WTC11 (cell line): Measurements from ENCODE around the gene SVIL. TPM values are rescaled to one million over a fixed set of nuclear protein-coding genes. Genes with fewer than 3 reads are reported as not detected.

Experiments used
- ATAC-seq: fragments of 200-7000 bp; cut with Tn5 transposase; 2 replicates; pipeline ENCODE4 v1.10.0; 2021; ENCODE audit warnings: mild to moderate bottlenecking, moderate library complexity
- CTCF ChIA-PET: fragments of 300-600 bp; sonication (Branson Sonifier 250); formaldehyde crosslinking; loops from one replicate; lab custom pipeline; 2021; ENCODE audit warnings: antibody characterized with exemption; lab: Charles Lee
- POLR2A ChIA-PET: fragments of 350-600 bp; sonication (Branson Sonifier 250); formaldehyde crosslinking; loops from one replicate; lab custom pipeline; 2021; ENCODE audit warnings: antibody characterized with exemption; lab: Charles Lee
- DNase-seq: peaks from one replicate; pipeline ENCODE4 v3.0.0; 2021; ENCODE audit warnings: low spot score
- H3K27ac Mint-ChIP-seq: 2 replicates; pipeline ENCODE4 v1.8.0; 2021; ENCODE audit warnings: mixed read lengths
- H3K27me3 Mint-ChIP-seq: 2 replicates; pipeline ENCODE4 v1.8.0; 2021; ENCODE audit warnings: low read depth, mild to moderate bottlenecking, moderate library complexity, mixed read lengths
- H3K36me3 Mint-ChIP-seq: 2 replicates; pipeline ENCODE4 v1.8.0; 2021; ENCODE audit warnings: mixed read lengths
- H3K4me1 Mint-ChIP-seq: 2 replicates; pipeline ENCODE4 v1.8.0; 2022; ENCODE audit warnings: mixed read lengths
- H3K4me3 Mint-ChIP-seq: 2 replicates; pipeline ENCODE4 v1.8.0; 2021; ENCODE audit warnings: mild to moderate bottlenecking, moderate library complexity, mixed read lengths
- H3K9me3 Mint-ChIP-seq: 2 replicates; pipeline ENCODE4 v1.8.0; 2021; ENCODE audit warnings: mixed read lengths
- CBFB ChIP-seq: sonication (generic); formaldehyde crosslinking; IDR thresholded peaks from 2 replicates; pipeline ENCODE4 v1.8.1; 2022; ENCODE audit warnings: mild to moderate bottlenecking, low read depth, missing genetic modification reagents
- CREB1 ChIP-seq: sonication (generic); formaldehyde crosslinking; IDR thresholded peaks from 2 replicates; pipeline ENCODE4 v1.8.0; 2023; ENCODE audit warnings: mild to moderate bottlenecking, missing genetic modification reagents
- E2F1 ChIP-seq: sonication (generic); formaldehyde crosslinking; IDR thresholded peaks from 2 replicates; pipeline ENCODE4 v1.8.0; 2022; ENCODE audit warnings: mild to moderate bottlenecking, missing genetic modification reagents
- ELF4 ChIP-seq: sonication (generic); formaldehyde crosslinking; IDR thresholded peaks from 2 replicates; pipeline ENCODE4 v1.8.1; 2022; ENCODE audit warnings: low read depth, mild to moderate bottlenecking, moderate library complexity, missing genetic modification reagents
- ESRRA ChIP-seq: sonication (generic); formaldehyde crosslinking; IDR thresholded peaks from 2 replicates; pipeline ENCODE4 v1.8.1; 2022; ENCODE audit warnings: mild to moderate bottlenecking, missing genetic modification reagents, borderline replicate concordance
- FOXP4 ChIP-seq: sonication (generic); formaldehyde crosslinking; IDR thresholded peaks from 2 replicates; pipeline ENCODE4 v1.8.0; 2022; ENCODE audit warnings: mild to moderate bottlenecking, missing genetic modification reagents
- GTF2I ChIP-seq: fragments of 250-450 bp; sonication (Bioruptor Pico); conservative IDR thresholded peaks from 2 replicates; pipeline ENCODE4 v1.4.0; 2021; ENCODE audit warnings: mild to moderate bottlenecking
- NFE2L1 ChIP-seq: sonication (generic); formaldehyde crosslinking; IDR thresholded peaks from 2 replicates; pipeline ENCODE4 v1.8.1; 2023; ENCODE audit warnings: missing genetic modification reagents
- NFYB ChIP-seq: sonication (generic); formaldehyde crosslinking; conservative IDR thresholded peaks from 2 replicates; pipeline ENCODE4 v1.8.0; 2022; ENCODE audit warnings: low read depth, missing genetic modification reagents
- NR1H2 ChIP-seq: sonication (generic); formaldehyde crosslinking; IDR thresholded peaks from 2 replicates; pipeline ENCODE4 v1.9.0; 2021; ENCODE audit warnings: mild to moderate bottlenecking, moderate library complexity, missing genetic modification reagents
- NR2C2 ChIP-seq: sonication (generic); formaldehyde crosslinking; IDR thresholded peaks from 2 replicates; pipeline ENCODE4 v1.8.0; 2022; ENCODE audit warnings: mild to moderate bottlenecking, missing genetic modification reagents
- PRDM15 ChIP-seq: sonication (generic); formaldehyde crosslinking; IDR thresholded peaks from 2 replicates; pipeline ENCODE4 v1.8.0; 2022; ENCODE audit warnings: missing genetic modification reagents
- RELA ChIP-seq: sonication (generic); formaldehyde crosslinking; IDR thresholded peaks from 2 replicates; pipeline ENCODE4 v1.8.1; 2022; ENCODE audit warnings: missing genetic modification reagents, mild to moderate bottlenecking, borderline replicate concordance
- RORB ChIP-seq: fragments of 250-450 bp; sonication (Bioruptor Pico); IDR thresholded peaks from 2 replicates; pipeline ENCODE4 v1.9.0; 2021; ENCODE audit warnings: mild to moderate bottlenecking
- SMAD3 ChIP-seq: sonication (generic); formaldehyde crosslinking; IDR thresholded peaks from 2 replicates; pipeline ENCODE4 v1.8.0; 2022; ENCODE audit warnings: missing genetic modification reagents, mild to moderate bottlenecking, borderline replicate concordance
- SMAD4 ChIP-seq: sonication (generic); formaldehyde crosslinking; IDR thresholded peaks from 2 replicates; pipeline ENCODE4 v1.8.0; 2022; ENCODE audit warnings: mild to moderate bottlenecking, missing genetic modification reagents
- STAT6 ChIP-seq: sonication (generic); formaldehyde crosslinking; conservative IDR thresholded peaks from 2 replicates; pipeline ENCODE4 v1.8.1; 2023; ENCODE audit warnings: mild to moderate bottlenecking, low read depth, missing genetic modification reagents, moderate library complexity
- ZBTB21 ChIP-seq: sonication (generic); formaldehyde crosslinking; IDR thresholded peaks from 2 replicates; pipeline ENCODE4 v1.8.1; 2023; ENCODE audit warnings: mild to moderate bottlenecking, missing genetic modification reagents, borderline replicate concordance
- ZNF396 ChIP-seq: fragments of 250-450 bp; sonication (Bioruptor Pico); IDR thresholded peaks from 2 replicates; pipeline ENCODE4 v1.8.0; 2021; ENCODE audit warnings: mild to moderate bottlenecking, moderate library complexity, borderline replicate concordance
- ZNF416 ChIP-seq: fragments of 250-450 bp; sonication (Bioruptor Pico); IDR thresholded peaks from 2 replicates; pipeline ENCODE4 v1.9.0; 2021; ENCODE audit warnings: mild to moderate bottlenecking, inconsistent platforms
- ZNF512 ChIP-seq: sonication (generic); formaldehyde crosslinking; IDR thresholded peaks from 2 replicates; pipeline ENCODE4 v1.8.1; 2022; ENCODE audit warnings: missing genetic modification reagents, borderline replicate concordance
- ZSCAN18 ChIP-seq: fragments of 250-450 bp; sonication (Bioruptor Pico); IDR thresholded peaks from 2 replicates; pipeline ENCODE4 v2.1.2; 2022; ENCODE audit warnings: mild to moderate bottlenecking, moderate library complexity
- total RNA-seq: library from RNA; stranded (reverse); gene quantifications from 3 replicates; pipeline ENCODE4 v1.2.3, GENCODE V29; 2021
- TF ChIP-seq, protein P1 (sequence below): fragments of 250-450 bp; sonication (Bioruptor Pico); IDR thresholded peaks from 2 replicates; pipeline ENCODE4 v1.8.0; 2021; ENCODE audit warnings: mild to moderate bottlenecking

Gene SVIL
- total RNA-seq, 1 experiment from 2014 or later: 27.1 TPM

DNA sequence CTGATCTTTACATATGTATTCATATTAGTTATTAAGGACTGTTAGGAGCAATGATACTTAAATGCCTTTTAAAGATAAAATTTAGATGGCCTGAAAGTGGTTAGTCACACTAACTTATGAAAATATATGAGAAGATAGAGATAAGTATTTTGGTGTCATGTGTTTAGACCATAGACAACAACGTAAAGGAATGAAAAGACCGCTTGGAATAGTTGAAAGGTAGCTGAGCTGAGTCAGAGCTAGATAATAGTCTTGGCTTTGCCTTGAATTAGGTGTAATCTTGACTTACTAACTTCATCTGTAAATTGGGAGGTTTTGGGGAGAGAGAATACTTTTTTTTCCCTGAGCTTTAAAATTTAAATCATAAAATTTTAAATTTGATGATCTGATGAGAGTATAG is 218.9 kb downstream of the SVIL start:
- Mint-ChIP-seq H3K27ac (no peak overlapping the region), H3K4me3 (no peak overlapping the region), H3K4me1 (no peaks in the 10 kb centered on the region), H3K27me3 (no peaks in the 10 kb centered on the region), H3K36me3 (no peaks in the 10 kb centered on the region), H3K9me3 (peaks cover 12% of the 10 kb centered on the region)
- no peak for DNase-seq
- TF ChIP-seq SMAD4 (no peak), FOXP4 (no peak), RORB (CRISPR knock-in tag) (no peak), CBFB (no peak), PRDM15 (no peak), ZNF416 (CRISPR knock-in tag) (no peak), NR2C2 (CRISPR knock-in tag) (no peak)
- TF ChIP-seq, protein P1, sequence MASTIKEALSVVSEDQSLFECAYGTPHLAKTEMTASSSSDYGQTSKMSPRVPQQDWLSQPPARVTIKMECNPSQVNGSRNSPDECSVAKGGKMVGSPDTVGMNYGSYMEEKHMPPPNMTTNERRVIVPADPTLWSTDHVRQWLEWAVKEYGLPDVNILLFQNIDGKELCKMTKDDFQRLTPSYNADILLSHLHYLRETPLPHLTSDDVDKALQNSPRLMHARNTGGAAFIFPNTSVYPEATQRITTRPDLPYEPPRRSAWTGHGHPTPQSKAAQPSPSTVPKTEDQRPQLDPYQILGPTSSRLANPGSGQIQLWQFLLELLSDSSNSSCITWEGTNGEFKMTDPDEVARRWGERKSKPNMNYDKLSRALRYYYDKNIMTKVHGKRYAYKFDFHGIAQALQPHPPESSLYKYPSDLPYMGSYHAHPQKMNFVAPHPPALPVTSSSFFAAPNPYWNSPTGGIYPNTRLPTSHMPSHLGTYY (CRISPR knock-in tag): no peak
- ChIA-PET CTCF (no interaction called here), POLR2A (no interaction called here)
- ATAC-seq: no peak

- POLR2A ChIA-PET: no interaction called here
- ATAC-seq (no peak), DNase-seq (no peak)
- Mint-ChIP-seq H3K36me3 (peaks cover 5% of the 10 kb centered on the region), H3K4me3 (no peak overlapping the region), H3K27ac (no peak overlapping the region), H3K4me1 (no peaks in the 10 kb centered on the region), H3K27me3 (peaks cover 4% of the 10 kb centered on the region; the same call in 1 of the 2 replicates), H3K9me3 (peaks cover 18% of the 10 kb centered on the region)
- no peak for TF ChIP-seq STAT6
- TF ChIP-seq E2F1: no peak
- no peak for TF ChIP-seq CREB1 (CRISPR knock-in tag)
- no peak for TF ChIP-seq NFE2L1 (CRISPR knock-in tag)
- no peak for TF ChIP-seq RELA (CRISPR knock-in tag)
- no peak for TF ChIP-seq NFYB (CRISPR knock-in tag)
- no peak for TF ChIP-seq ZBTB21 (CRISPR knock-in tag)
- TF ChIP-seq ZNF396 (CRISPR knock-in tag): no peak
- no peak for TF ChIP-seq ZNF512 (CRISPR knock-in tag)
- TF ChIP-seq SMAD3 (CRISPR knock-in tag): no peak
- no peak for TF ChIP-seq NR1H2 (CRISPR knock-in tag)
- TF ChIP-seq ESRRA (CRISPR knock-in tag): no peak
- TF ChIP-seq GTF2I (CRISPR knock-in tag): no peak
- TF ChIP-seq ZSCAN18 (CRISPR knock-in tag): no peak
- no peak for TF ChIP-seq ELF4
- CTCF ChIA-PET: no interaction called here
Measured at GRCh38 chr10:29414501-29414900, 220.3 kb downstream of the SVIL start.
